ENCODE measurements around the gene CBFA2T3.

Gene CBFA2T3

GRCh38 chr16:88957887-88958577 is 19.0 kb downstream of the CBFA2T3 start:
- DNase-seq (ENCODE audit: low read depth), result no peak
- no peak for TF ChIP-seq CTCF (conservative IDR thresholded peaks at IDR 0.05; ENCODE audit: control insufficient read depth, insufficient read depth, low read depth, low read length)
- no peak overlapping the region for H3K4me3 ChIP-seq (ENCODE audit: control insufficient read depth, low read depth, low read length)

- H3K4me3 ChIP-seq (ENCODE audit: control insufficient read depth, low read depth, low read length), result no peak overlapping the region
- TF ChIP-seq CTCF (conservative IDR thresholded peaks at IDR 0.05; ENCODE audit: control insufficient read depth, insufficient read depth, low read depth, low read length), result no peak
These were observed 19.6 kb downstream of the CBFA2T3 start for GRCh38 chr16:88957433-88957767.

GRCh38 chr16:88956546-88957432 is 20.2 kb downstream of the CBFA2T3 start:
- no peak overlapping the region for H3K4me3 ChIP-seq (ENCODE audit: control insufficient read depth, low read depth, low read length)
- no peak for TF ChIP-seq CTCF (conservative IDR thresholded peaks at IDR 0.05; ENCODE audit: control insufficient read depth, insufficient read depth, low read depth, low read length)
- DNase-seq (ENCODE audit: low read depth), result no peak

More at GRCh38 chr16:88957433-88957767, 19.6 kb downstream of the CBFA2T3 start:
- DNase-seq (ENCODE audit: low read depth), result no peak

GRCh38 chr16:88955906-88956305 is 21.1 kb downstream of the CBFA2T3 start:
- TF ChIP-seq CTCF (conservative IDR thresholded peaks at IDR 0.05; ENCODE audit: control insufficient read depth, insufficient read depth, low read depth, low read length), result no peak
- H3K4me3 ChIP-seq (ENCODE audit: control insufficient read depth, low read depth, low read length), result no peak overlapping the region
- no peak for DNase-seq (ENCODE audit: low read depth)

GRCh38 chr16:88953003-88953690 is 23.9 kb downstream of the CBFA2T3 start:
- DNase-seq (ENCODE audit: low read depth), result no peak
- H3K4me3 ChIP-seq (ENCODE audit: control insufficient read depth, low read depth, low read length), result no peak overlapping the region
- TF ChIP-seq CTCF (conservative IDR thresholded peaks at IDR 0.05; ENCODE audit: control insufficient read depth, insufficient read depth, low read depth, low read length), result no peak

DNA sequence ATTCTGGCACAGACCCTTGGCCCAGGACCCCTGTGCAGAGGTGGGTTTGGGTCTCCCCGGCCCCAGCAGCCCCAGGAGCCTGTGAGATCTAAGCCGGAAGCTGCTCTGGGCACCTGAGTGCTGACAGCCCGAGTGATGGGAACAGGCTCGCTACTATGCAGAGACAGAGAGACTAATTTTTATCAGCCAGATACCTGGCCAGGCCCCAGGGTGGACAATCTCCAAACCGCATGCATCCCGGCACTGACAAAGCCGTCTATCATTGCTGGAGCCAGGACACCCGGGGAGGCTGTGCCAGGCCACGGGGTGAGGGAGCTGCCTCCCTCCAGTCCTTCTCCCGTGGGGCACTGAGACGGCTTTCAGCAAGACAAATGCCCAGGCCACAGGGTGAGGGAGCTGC is 25.0 kb downstream of the CBFA2T3 start:
- no peak overlapping the region for H3K4me3 ChIP-seq (ENCODE audit: control insufficient read depth, low read depth, low read length)
- DNase-seq (ENCODE audit: low read depth), result no peak
- TF ChIP-seq CTCF (conservative IDR thresholded peaks at IDR 0.05; ENCODE audit: control insufficient read depth, insufficient read depth, low read depth, low read length), result no peak
